Right atrium auricular region (tissue), 2 donors: ENCODE data around the gene KCNH2. TPM values are rescaled to one million over a fixed set of nuclear protein-coding genes. Genes with fewer than 3 reads are reported as not detected.
A peak's percentile ranks its signal among the peaks of the same experiment; 100 is the strongest.

Experiments
- DNase-seq: peaks from one replicate; pipeline ENCODE4 v3.0.0-alpha.2; 2019; ENCODE audit warnings: low spot score
- H3K27ac ChIP-seq, 2 donors: fragments of 200-600 bp; sonication (generic); 1 replicate in 1 of 2; 2 replicates in 1 of 2; pipeline ENCODE4 v1.5.1; 2016 to 2019
- H3K27me3 ChIP-seq, 2 donors: fragments of 200-600 bp; sonication (generic); one replicate each; pipeline versions ENCODE4 v1.5.1 to v1.6.0; 2017 to 2019
- H3K36me3 ChIP-seq: fragments of 200-600 bp; sonication (generic); one replicate; pipeline ENCODE4 v1.5.1; 2016
- H3K4me1 ChIP-seq, 2 donors: fragments of 200-600 bp; sonication (generic); one replicate each; pipeline versions ENCODE4 v1.5.1 to v1.6.0; 2017 to 2019
- H3K4me3 ChIP-seq, 2 donors: fragments of 200-600 bp; sonication (generic); 1 replicate in 1 of 2; 2 replicates in 1 of 2; pipeline ENCODE4 v1.5.1; 2017 to 2019; ENCODE audit warnings: mild to moderate bottlenecking in 1 of 2, moderate library complexity in 1 of 2
- H3K9me3 ChIP-seq, 2 donors: fragments of 200-600 bp; sonication (generic); one replicate each; pipeline ENCODE4 v1.5.1; 2019
- total RNA-seq, 2 donors: library from RNA; depleted of rRNA; stranded (reverse); fragments of >200 nt; gene quantifications; one replicate each; pipeline ENCODE4 v1.1.0, GENCODE V29; 2016
- TF ChIP-seq, protein P1 (sequence below), 2 donors: fragments of 200-600 bp; sonication (generic); IDR thresholded peaks; one replicate each; pipeline ENCODE4 v1.5.1; 2019; ENCODE audit warnings: antibody characterized with exemption in 2 of 2

The KCNH2 gene
- total RNA-seq, 2 donors from 2014 or later, result 119 to 128 TPM

DNA sequence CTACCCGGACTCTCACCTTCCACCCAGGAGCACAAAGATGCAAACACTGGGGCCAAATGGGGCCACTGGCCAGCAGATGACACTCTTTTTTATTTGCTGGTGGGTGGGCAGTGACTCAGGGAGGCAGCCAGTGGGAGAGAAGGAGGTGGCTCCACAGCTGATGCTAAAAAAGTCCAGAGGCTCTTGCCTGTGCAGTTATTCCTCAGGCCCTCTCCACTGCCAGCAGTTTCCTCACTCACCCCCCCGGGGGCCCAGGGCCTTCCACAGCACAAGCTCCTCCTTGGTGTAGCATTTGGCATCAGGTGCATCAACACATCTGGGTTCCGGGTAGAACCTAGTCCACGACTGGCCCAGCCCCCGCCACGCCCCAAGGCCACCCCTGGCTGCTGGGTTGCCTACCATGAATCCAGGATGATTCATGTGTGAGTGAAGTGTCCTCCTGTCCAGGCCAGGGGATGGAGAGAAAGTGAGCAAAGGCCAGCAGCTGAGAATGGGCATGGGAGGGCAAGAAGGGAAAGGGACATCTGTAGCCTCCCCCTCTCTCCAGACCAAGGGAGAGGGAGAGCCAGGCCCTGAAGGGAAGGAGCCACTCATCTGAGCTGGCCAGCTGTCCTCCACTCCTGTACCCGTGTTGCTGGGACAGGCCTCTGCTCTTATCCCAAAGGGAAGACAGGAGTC lies 1.7 kb upstream of the KCNH2 start:
- peaks cover 0 to 47% of the 10 kb centered on the region in 2 donors for H3K4me1 ChIP-seq
- H3K4me3 ChIP-seq, result no peak overlapping the region
- DNase-seq, result no peak
- no peaks in the 10 kb centered on the region for H3K36me3 ChIP-seq
- TF ChIP-seq, protein P1, sequence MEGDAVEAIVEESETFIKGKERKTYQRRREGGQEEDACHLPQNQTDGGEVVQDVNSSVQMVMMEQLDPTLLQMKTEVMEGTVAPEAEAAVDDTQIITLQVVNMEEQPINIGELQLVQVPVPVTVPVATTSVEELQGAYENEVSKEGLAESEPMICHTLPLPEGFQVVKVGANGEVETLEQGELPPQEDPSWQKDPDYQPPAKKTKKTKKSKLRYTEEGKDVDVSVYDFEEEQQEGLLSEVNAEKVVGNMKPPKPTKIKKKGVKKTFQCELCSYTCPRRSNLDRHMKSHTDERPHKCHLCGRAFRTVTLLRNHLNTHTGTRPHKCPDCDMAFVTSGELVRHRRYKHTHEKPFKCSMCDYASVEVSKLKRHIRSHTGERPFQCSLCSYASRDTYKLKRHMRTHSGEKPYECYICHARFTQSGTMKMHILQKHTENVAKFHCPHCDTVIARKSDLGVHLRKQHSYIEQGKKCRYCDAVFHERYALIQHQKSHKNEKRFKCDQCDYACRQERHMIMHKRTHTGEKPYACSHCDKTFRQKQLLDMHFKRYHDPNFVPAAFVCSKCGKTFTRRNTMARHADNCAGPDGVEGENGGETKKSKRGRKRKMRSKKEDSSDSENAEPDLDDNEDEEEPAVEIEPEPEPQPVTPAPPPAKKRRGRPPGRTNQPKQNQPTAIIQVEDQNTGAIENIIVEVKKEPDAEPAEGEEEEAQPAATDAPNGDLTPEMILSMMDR (IDR thresholded peaks at IDR 0.05), result no peak
- H3K27me3 ChIP-seq, result peaks cover 0 to 7% of the 10 kb centered on the region in 2 donors
- peak overlapping the region; percentile 80 to 94 for H3K27ac ChIP-seq
- H3K9me3 ChIP-seq, result no peaks in the 10 kb centered on the region

DNA sequence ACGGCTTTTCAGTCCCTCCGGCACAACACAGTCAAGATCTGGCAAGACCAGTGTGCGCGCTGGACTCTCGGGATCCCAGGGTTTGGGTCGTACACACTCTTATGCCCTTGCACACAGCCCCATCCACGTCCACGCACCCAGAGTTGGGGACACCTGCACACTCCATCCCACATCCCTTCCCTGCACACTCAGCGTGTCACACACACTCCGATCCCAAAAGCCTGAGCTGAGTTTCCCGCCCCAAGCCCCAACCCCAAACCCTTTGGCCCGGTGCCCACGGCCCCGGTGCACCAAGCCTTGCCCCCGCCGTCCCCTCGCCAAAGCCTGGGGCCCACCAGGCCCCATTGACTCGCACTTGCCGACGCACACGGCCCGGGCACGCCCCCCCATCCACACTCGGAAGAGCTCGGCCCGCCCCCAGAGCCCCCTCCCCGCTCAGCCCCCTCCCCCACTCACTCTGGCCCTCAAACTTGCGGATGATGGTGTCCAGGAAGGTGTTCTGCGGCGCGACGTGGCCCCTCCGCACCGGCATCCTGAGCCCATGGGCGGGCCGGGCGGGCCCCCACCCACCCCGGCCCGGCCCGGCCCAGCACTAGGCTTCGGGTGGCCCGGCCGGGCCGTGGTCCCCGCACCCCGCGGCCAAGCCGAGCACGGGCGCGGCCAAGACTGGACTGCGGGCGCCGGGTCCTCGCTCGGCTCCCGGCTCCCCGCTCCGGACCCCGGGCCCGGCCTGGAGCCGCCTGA lies 567 bp downstream of the KCNH2 start:
- Histone ChIP-seq H3K4me3 (peak overlapping the region; percentile 54), H3K27ac (peak overlapping the region; percentile 85 to 94), H3K27me3 (peaks cover 0 to 7% of the 10 kb centered on the region in 2 donors), H3K9me3 (no peaks in the 10 kb centered on the region), H3K4me1 (peaks cover 0 to 65% of the 10 kb centered on the region in 2 donors), H3K36me3 (no peaks in the 10 kb centered on the region)
- TF ChIP-seq, protein P1 (IDR thresholded peaks at IDR 0.05), result no peak
- no peak for DNase-seq

DNA sequence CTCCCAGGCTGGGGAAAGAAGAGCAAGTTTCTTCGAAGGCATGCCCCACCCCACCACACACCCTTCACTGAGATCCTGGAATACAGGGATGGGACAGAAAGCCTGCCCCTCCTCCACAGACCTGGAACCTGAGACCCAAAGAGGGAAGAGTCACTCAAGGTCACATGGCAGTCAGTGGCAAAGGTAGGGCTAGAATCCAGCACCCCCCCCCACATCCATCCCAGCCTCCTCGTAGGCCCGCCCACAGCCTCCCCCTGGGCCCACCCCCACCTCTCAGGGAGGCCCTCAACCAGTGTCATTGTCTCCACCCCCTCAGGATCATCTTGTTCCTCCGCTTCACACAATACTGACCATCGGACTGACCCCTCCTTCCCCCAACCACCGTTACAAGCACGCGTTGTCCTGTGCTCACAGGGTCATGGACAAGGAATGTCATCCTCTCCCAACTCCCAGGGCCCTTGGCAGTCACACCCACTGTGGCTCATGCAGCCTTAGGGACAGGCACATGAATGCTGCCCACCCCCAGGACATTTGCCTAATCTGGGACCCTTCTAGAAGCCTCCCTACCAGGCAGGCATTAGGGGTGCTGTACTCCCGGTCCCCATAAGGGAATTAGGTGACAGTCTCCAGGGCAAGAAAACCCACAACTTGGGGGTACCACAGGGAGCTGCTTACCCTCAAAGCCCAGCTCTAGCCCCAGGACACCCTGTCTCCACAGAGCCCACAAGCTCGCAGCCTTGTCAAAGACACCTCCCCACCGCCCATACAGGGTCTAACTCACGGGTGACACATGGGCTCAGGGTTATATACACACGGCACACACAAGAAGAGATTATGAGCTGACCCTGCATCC lies 1.4 kb downstream of the KCNH2 start:
- peak; percentile 69 for DNase-seq
- peaks cover 0 to 73% of the 10 kb centered on the region in 2 donors for H3K4me1 ChIP-seq

GRCh38 chr7:150975536-150976319 lies 2.4 kb downstream of the KCNH2 start:
- Histone ChIP-seq H3K36me3 (no peaks in the 10 kb centered on the region), H3K4me3 (peak overlapping the region in 1 of 2 donors; percentile 39), H3K27ac (peak overlapping the region; percentile 85 to 94), H3K4me1 (peaks cover 0 to 83% of the 10 kb centered on the region in 2 donors), H3K9me3 (no peaks in the 10 kb centered on the region), H3K27me3 (peaks cover 0 to 7% of the 10 kb centered on the region in 2 donors)
- no peak for DNase-seq
- TF ChIP-seq, protein P1 (IDR thresholded peaks at IDR 0.05), result no peak

More for the DNA sequence above, 1.4 kb downstream of the KCNH2 start:
- peak overlapping the region; percentile 54 for H3K4me3 ChIP-seq
- H3K9me3 ChIP-seq, result no peaks in the 10 kb centered on the region
- H3K27ac ChIP-seq, result peak overlapping the region; percentile 85 to 94
- TF ChIP-seq, protein P1 (IDR thresholded peaks at IDR 0.05), result no peak
- H3K36me3 ChIP-seq, result no peaks in the 10 kb centered on the region
- peaks cover 0 to 7% of the 10 kb centered on the region in 2 donors for H3K27me3 ChIP-seq
